HepG2 (cell line): ENCODE data around the gene SLIT3. TPM values are rescaled to one million over a fixed set of nuclear protein-coding genes. Genes with fewer than 3 reads are reported as not detected.

ENCODE experiments used
- ATAC-seq: fragments of 200-7000 bp; cut with Tn5 transposase; 3 replicates; pipeline ENCODE4 v1.9.1; 2020; ENCODE audit warnings: mild to moderate bottlenecking, moderate library complexity
- BruUV-seq: library from RNA; stranded (reverse); fragments of 400-500 nt; replicated peaks from 2 replicates; lab custom pipeline; 2021; lab: Mats Ljungman, UMichigan
- CTCF ChIA-PET: fragments of 300-600 bp; formaldehyde crosslinking; extraction: SDS; loops from one replicate; lab custom pipeline; 2021; ENCODE audit warnings: low total read pairs, inconsistent platforms, low intra/inter-chr PET ratio; lab: Yijun Ruan, JAX
- POLR2A ChIA-PET: fragments of 350-600 bp; sonication (Branson Sonifier 250); formaldehyde crosslinking; loops from one replicate; lab custom pipeline; 2020; ENCODE audit warnings: antibody characterized with exemption, inconsistent platforms; lab: Yijun Ruan, JAX
- DNase-seq: peaks from one replicate; pipeline ENCODE4 v3.0.0-alpha.2; 2015; ENCODE audit warnings: low spot score
- FAIRE-seq: peaks from 3 replicates; lab custom pipeline; 2011; peaks lifted over from hg19 to GRCh38; lab: Jason Lieb, UNC
- H2AFZ ChIP-seq: one replicate; pipeline ENCODE4 v1.6.1; 2011; ENCODE audit warnings: low read length, inconsistent platforms
- H3K27ac ChIP-seq: fragments of 300-600 bp; 3 replicates; pipeline ENCODE4 v1.8.0; 2011; ENCODE audit warnings: mixed run types, mild to moderate bottlenecking, mixed read lengths, low read length, inconsistent platforms; ENCODE audit not compliant: insufficient read depth; ENCODE audit errors: extremely low read length
- H3K27me3 ChIP-seq, 2 experiments: fragments of 200-600 bp in 1 of 2; 2 replicates in 1 of 2; 3 replicates in 1 of 2; pipeline versions ENCODE4 v1.6.0 to v1.8.0; 2011; ENCODE audit warnings: low read length in 2 of 2, mild to moderate bottlenecking in 2 of 2, moderate library complexity in 2 of 2, inconsistent platforms in 1 of 2; ENCODE audit not compliant: insufficient read depth in 2 of 2, control insufficient read depth in 1 of 2
- H3K36me3 ChIP-seq, 2 experiments: fragments of 200-600 bp in 1 of 2; replicated peaks in 1 of 2; 2 replicates in 1 of 2; 3 replicates in 1 of 2; pipeline versions ENCODE4 v1.5.1 to v1.8.0; 2011; ENCODE audit warnings: low read length in 2 of 2, inconsistent platforms in 1 of 2; ENCODE audit not compliant: insufficient read depth in 2 of 2, control insufficient read depth in 1 of 2
- H3K4me1 ChIP-seq: 2 replicates; pipeline ENCODE4 v1.5.1; 2012; ENCODE audit warnings: low read length, inconsistent platforms; ENCODE audit not compliant: insufficient read depth
- H3K4me2 ChIP-seq: 2 replicates; pipeline ENCODE4 v1.6.0; 2011; ENCODE audit warnings: low read depth, low read length, inconsistent platforms
- H3K4me3 ChIP-seq, 3 experiments: fragments of 200-600 bp in 1 of 3; sonication (generic), shearing (Covaris generic) in 1 of 3; replicated peaks in 1 of 3; 2 replicates each; pipeline ENCODE4 v1.5.1; 2011 to 2016; ENCODE audit warnings: low read length in 3 of 3, inconsistent platforms in 2 of 3, low read depth in 2 of 3, mild to moderate bottlenecking in 2 of 3, control low read depth in 1 of 3, mixed read lengths in 1 of 3; ENCODE audit not compliant: insufficient read depth in 1 of 3
- H3K79me2 ChIP-seq: one replicate; pipeline ENCODE4 v1.6.1; 2011; ENCODE audit warnings: low read length, inconsistent platforms; ENCODE audit not compliant: insufficient read depth
- H3K9ac ChIP-seq: 2 replicates; pipeline ENCODE4 v1.6.0; 2011; ENCODE audit warnings: mild to moderate bottlenecking, low read depth, low read length, inconsistent platforms; ENCODE audit not compliant: insufficient read depth
- H3K9me3 ChIP-seq: 2 replicates; pipeline ENCODE4 v1.5.1; 2012; ENCODE audit warnings: mild to moderate bottlenecking, low read length
- H4K20me1 ChIP-seq: 2 replicates; pipeline ENCODE4 v1.6.0; 2011; ENCODE audit warnings: inconsistent platforms, mild to moderate bottlenecking, low read length, moderate library complexity; ENCODE audit not compliant: insufficient read depth
- CREB1 ChIP-seq, 2 experiments: fragments of 450-650 bp in 1 of 2; IDR thresholded peaks; 2 replicates each; pipeline ENCODE4 v1.6.1; 2016 to 2017; ENCODE audit warnings: control low read depth in 1 of 2, mild to moderate bottlenecking in 1 of 2, missing compliant biosample characterization in 1 of 2, missing genetic modification characterization in 1 of 2
- MTF2 ChIP-seq: sonication (generic); formaldehyde crosslinking; IDR thresholded peaks from 2 replicates; pipeline ENCODE4 v1.5.0; 2020; ENCODE audit warnings: missing genetic modification reagents, borderline replicate concordance
- SMC3 ChIP-seq: IDR thresholded peaks from 2 replicates; pipeline ENCODE4 v1.6.1; 2011; ENCODE audit warnings: low read length, improper control_type of control experiment
- STAG1 ChIP-seq: sonication (generic); formaldehyde crosslinking; IDR thresholded peaks from 2 replicates; pipeline ENCODE4 v1.4.0; 2020; ENCODE audit warnings: missing genetic modification reagents
- ZNF18 ChIP-seq: sonication (generic); formaldehyde crosslinking; IDR thresholded peaks from 2 replicates; pipeline ENCODE4 v1.8.0; 2022; ENCODE audit warnings: mild to moderate bottlenecking, missing genetic modification reagents; ENCODE audit not compliant: insufficient replicate concordance
- ZNF556 ChIP-seq: sonication (generic); formaldehyde crosslinking; IDR thresholded peaks from 2 replicates; pipeline ENCODE4 v1.4.0; 2020; ENCODE audit warnings: mild to moderate bottlenecking, missing genetic modification reagents, borderline replicate concordance
- WGBS: methylation state at CpG from one replicate; pipeline ENCODE4 v1.1.6; 2017; ENCODE audit warnings: low lambda C conversion rate; 5-methylcytosine and 5-hydroxymethylcytosine counted together
- in situ Hi-C: cut with HindIII; loops from 2 replicates; pipeline ENCODE4 v1.10.0; 2017; ENCODE audit warnings: low pct_unique_long_range_greater_than_20kb; ENCODE audit not compliant: extremely low pct_ligation_motif_present
- intact Hi-C: fragments of 100-400 bp; cut with micrococcal nuclease; formaldehyde crosslinking; loops from one replicate; pipeline ENCODE4 v1.10.0; 2022; ENCODE audit not compliant: unreplicated experiment
- polyA plus RNA-seq, 8 experiments: library from polyadenylated mRNA; depleted of rRNA in 3 of 8; stranded (reverse) in 7 of 8; unstranded in 1 of 8; fragments of >200 nt; fragmentation: Illumina TruSeq in 4 of 8; extraction: Trizol in 4 of 8; gene quantifications; 2 replicates each; pipeline versions ENCODE4 v1.2.1 to v1.2.3, GENCODE V29; 2011 to 2016; ENCODE audit warnings: low read depth in 4 of 8, missing spikeins in 1 of 8, mixed read lengths in 1 of 8; ENCODE audit not compliant: insufficient read depth in 1 of 8
- total RNA-seq, 5 experiments: library from RNA; depleted of rRNA; stranded (reverse); fragments of >200 nt; fragmentation: Illumina TruSeq; extraction: Trizol; gene quantifications; 2 replicates each; pipeline ENCODE4 v1.2.3, GENCODE V29; 2016; ENCODE audit warnings: low read depth in 1 of 5
- TF ChIP-seq, protein P1 (sequence below): sonication (generic); formaldehyde crosslinking; IDR thresholded peaks from 2 replicates; pipeline ENCODE4 v1.5.0; 2020; ENCODE audit warnings: mild to moderate bottlenecking, missing genetic modification reagents, moderate library complexity
- TF ChIP-seq, protein P2 (sequence below): sonication (generic); formaldehyde crosslinking; IDR thresholded peaks from 2 replicates; pipeline ENCODE4 v1.9.0; 2021; ENCODE audit warnings: missing genetic modification reagents, borderline replicate concordance

The SLIT3 gene
- total and polyA plus RNA-seq, 2 of the 13 experiments (the other 11 are each of a cell fraction or from before 2014, with no cell fraction given), result not detected

GRCh38 chr5:168706655-168707069 is 594.3 kb downstream of the SLIT3 start:
- Histone ChIP-seq H3K27me3 (peaks cover 0 to 14% of the 10 kb centered on the region in 2 experiments; a peak in 2 of 5 replicates), H3K9ac (no peak overlapping the region), H4K20me1 (no peaks in the 10 kb centered on the region), H2AFZ (no peak overlapping the region), H3K4me1 (no peaks in the 10 kb centered on the region), H3K9me3 (no peaks in the 10 kb centered on the region), H3K4me3 (no peak overlapping the region), H3K36me3 (no peaks in the 10 kb centered on the region), H3K79me2 (no peaks in the 10 kb centered on the region), H3K27ac (no peak overlapping the region), H3K4me2 (no peak overlapping the region)
- WGBS, result 26% methylated on average over 2 of the region's 5 CpGs
- DNase-seq (peak; percentile 25), FAIRE-seq (peak; percentile 61), ATAC-seq (peak; percentile 81)
- intact Hi-C loops, result loop anchor here (5.0 kb wide), 1 partner anchor 441 kb away; no protein-coding TSS in a partner anchor
- CTCF ChIA-PET, result no interaction called here
- in situ Hi-C loops, result no loop called here
- no TSS peak for BruUV-seq
- POLR2A ChIA-PET, result no interaction called here
- peak; percentile 71 for TF ChIP-seq STAG1 (CRISPR knock-in tag)
- TF ChIP-seq, protein P1, sequence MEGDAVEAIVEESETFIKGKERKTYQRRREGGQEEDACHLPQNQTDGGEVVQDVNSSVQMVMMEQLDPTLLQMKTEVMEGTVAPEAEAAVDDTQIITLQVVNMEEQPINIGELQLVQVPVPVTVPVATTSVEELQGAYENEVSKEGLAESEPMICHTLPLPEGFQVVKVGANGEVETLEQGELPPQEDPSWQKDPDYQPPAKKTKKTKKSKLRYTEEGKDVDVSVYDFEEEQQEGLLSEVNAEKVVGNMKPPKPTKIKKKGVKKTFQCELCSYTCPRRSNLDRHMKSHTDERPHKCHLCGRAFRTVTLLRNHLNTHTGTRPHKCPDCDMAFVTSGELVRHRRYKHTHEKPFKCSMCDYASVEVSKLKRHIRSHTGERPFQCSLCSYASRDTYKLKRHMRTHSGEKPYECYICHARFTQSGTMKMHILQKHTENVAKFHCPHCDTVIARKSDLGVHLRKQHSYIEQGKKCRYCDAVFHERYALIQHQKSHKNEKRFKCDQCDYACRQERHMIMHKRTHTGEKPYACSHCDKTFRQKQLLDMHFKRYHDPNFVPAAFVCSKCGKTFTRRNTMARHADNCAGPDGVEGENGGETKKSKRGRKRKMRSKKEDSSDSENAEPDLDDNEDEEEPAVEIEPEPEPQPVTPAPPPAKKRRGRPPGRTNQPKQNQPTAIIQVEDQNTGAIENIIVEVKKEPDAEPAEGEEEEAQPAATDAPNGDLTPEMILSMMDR (CRISPR knock-in tag), result peak; percentile 71
- TF ChIP-seq ZNF18 (CRISPR knock-in tag), result no peak
- TF ChIP-seq SMC3, result peak; percentile 6; the same call in 1 of the 2 replicates

DNA sequence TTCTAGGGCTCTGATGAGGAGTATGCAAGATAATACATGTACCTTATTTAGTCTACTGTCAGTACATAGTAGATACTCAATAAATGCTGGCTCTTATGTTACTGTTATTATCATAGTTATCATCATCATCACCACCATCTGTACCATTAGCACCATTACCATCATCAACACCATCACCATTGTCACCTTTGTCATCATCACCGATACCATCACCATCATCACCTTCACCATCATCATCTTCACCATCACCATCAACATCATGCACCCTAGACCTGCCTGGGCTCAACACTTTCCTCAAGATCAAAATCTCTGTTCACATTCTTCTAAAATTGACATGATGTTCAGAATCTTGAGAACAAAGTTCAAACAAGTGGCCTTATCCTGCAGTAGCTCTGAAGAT is 595.6 kb downstream of the SLIT3 start:
- TF ChIP-seq, protein P2, sequence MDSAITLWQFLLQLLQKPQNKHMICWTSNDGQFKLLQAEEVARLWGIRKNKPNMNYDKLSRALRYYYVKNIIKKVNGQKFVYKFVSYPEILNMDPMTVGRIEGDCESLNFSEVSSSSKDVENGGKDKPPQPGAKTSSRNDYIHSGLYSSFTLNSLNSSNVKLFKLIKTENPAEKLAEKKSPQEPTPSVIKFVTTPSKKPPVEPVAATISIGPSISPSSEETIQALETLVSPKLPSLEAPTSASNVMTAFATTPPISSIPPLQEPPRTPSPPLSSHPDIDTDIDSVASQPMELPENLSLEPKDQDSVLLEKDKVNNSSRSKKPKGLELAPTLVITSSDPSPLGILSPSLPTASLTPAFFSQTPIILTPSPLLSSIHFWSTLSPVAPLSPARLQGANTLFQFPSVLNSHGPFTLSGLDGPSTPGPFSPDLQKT (CRISPR knock-in tag), result no peak
- no peak for TF ChIP-seq ZNF556 (CRISPR knock-in tag)
- peak; percentile 81 for TF ChIP-seq CREB1 (IDR thresholded peaks at IDR 0.05)
- no peak for TF ChIP-seq CREB1 (CRISPR knock-in tag; IDR thresholded peaks at IDR 0.05)
- TF ChIP-seq MTF2 (CRISPR knock-in tag), result no peak
- TF ChIP-seq, all 625 proteins: peak for 1
- ATAC-seq (no peak), FAIRE-seq (no peak), DNase-seq (no peak)
- Histone ChIP-seq H3K4me3 (no peak overlapping the region), H3K4me2 (no peak overlapping the region), H3K27me3 (peaks cover 0 to 17% of the 10 kb centered on the region in 2 experiments; a peak in 2 of 5 replicates), H3K9ac (no peak overlapping the region), H3K9me3 (no peaks in the 10 kb centered on the region), H4K20me1 (no peaks in the 10 kb centered on the region), H3K79me2 (no peaks in the 10 kb centered on the region), H3K27ac (no peak overlapping the region), H3K4me1 (no peaks in the 10 kb centered on the region), H3K36me3 (no peaks in the 10 kb centered on the region), H2AFZ (no peak overlapping the region)
- intact Hi-C loops (loop anchor here (5.0 kb wide), 1 partner anchor 442 kb away; no protein-coding TSS in a partner anchor), in situ Hi-C loops (no loop called here)
- ChIA-PET CTCF (no interaction called here), POLR2A (no interaction called here)
- BruUV-seq, result no TSS peak
- WGBS, result 0% methylated on average over 1 of the region's 1 CpG
